GM12875 (cell line): ENCODE data around the gene MAGI2.

Experiments used
- H3K4me3 ChIP-seq: one replicate; pipeline ENCODE4 v1.5.1; 2011; ENCODE audit warnings: low read depth, low read length, control low read depth
- CTCF ChIP-seq: IDR thresholded peaks from 2 replicates; pipeline ENCODE4 v1.5.1; 2011; ENCODE audit warnings: low read depth, mild to moderate bottlenecking, control low read depth, inconsistent platforms, low read length, moderate library complexity, borderline replicate concordance; ENCODE audit not compliant: insufficient read depth

MAGI2 gene

GRCh38 chr7:79489371-79489770 is 35.9 kb upstream of the MAGI2 start:
- H3K4me3 ChIP-seq, result no peak overlapping the region
- TF ChIP-seq CTCF, result no peak

GRCh38 chr7:79478386-79478785 is 24.9 kb upstream of the MAGI2 start:
- no peak for TF ChIP-seq CTCF
- no peak overlapping the region for H3K4me3 ChIP-seq

DNA sequence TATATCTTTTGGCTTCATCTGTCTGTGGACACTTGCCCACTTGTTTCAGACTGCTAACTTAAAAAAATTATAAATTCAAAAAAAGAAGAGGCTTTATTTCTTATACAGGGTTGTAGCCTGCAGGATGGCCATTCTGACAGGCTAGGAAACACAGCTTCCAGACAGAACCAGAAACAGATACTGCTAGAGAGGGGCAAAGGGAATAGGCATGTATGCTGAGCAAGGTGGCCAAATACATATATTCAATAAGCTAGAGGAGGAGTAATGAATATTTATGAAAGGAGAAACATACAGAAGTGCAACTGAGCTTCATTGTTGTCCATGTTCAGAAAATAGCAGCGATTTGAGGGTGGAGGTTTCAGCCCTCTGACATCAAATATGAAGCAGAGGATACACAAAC is 22.0 kb upstream of the MAGI2 start:
- no peak overlapping the region for H3K4me3 ChIP-seq

DNA sequence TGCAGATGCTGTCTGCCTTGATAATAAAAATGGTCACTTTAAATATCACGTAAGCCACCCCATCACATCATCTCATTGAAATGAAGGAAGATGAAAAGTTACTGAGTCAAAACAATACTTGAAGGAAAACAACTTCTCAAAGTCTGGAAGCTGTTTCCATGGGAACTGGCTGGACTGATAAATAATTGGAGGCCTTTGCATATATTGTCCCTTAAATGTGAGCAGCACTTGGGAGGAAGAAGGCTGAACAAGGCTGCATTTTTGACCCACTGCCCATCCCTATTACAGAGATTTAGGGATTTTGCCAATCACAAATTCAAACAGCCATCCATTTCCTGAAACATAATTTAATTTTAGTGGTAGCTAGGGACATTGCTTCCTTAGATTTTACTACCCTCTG is 18.2 kb upstream of the MAGI2 start:
- no peak for TF ChIP-seq CTCF
- no peak overlapping the region for H3K4me3 ChIP-seq

More for the DNA sequence above, 22.0 kb upstream of the MAGI2 start:
- no peak for TF ChIP-seq CTCF

DNA sequence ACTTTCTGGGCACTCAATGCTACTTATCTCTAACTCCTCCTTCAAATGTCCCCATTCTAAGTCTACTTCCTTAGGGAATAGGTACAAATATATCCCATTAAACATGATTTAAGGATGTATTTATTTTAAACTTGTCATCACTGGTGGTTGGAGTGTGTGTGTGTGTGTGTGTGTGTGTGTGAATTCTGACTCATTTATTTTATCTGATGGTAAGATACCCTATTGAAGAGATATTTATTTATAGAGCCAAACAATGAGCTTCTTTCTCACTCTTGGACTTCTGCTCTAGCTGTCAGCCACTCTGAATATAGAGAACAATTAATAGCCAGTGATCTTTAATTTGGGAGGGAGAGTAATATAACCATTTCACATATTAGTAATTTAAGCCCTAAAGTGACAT is 17.8 kb upstream of the MAGI2 start:
- H3K4me3 ChIP-seq, result no peak overlapping the region
- no peak for TF ChIP-seq CTCF

DNA sequence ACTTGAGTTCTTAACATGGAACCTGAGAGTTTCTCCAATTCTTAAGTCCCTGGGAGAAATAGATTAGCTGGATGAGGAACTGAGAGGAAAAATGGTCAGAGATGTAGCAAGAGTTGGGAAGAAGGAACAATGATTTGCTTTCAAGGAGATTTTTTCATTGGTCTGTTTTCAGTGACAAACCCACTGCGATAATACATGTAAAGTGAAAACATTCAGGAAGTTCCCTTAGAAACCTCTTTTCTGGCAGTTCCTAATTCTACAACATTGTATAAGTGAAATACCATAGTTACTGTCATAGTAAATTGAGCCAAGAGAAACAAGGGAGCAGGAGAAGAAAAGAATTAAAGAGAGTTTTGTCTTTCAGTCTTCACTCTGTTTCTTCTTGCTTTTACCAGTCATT is 12.1 kb upstream of the MAGI2 start:
- no peak overlapping the region for H3K4me3 ChIP-seq
- TF ChIP-seq CTCF, result no peak

DNA sequence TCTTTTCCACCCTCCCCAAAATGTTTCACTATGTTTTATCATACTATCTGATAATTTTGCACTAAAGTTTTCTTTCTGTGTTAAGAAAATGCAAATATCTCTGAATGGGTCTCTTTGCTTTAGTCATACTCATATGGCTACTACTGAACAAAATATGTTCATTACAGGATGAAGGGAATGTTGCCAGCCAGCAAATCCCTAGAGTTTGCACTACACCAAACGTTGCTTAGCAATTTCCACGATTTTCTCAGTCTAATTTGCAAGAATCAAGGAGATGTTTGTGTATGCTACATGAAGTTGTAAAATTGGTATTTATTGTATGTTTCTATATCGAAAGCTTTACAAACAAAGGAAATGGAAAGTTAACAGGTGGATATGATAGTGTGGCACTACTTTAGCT is 10.6 kb upstream of the MAGI2 start:
- no peak for TF ChIP-seq CTCF
- no peak overlapping the region for H3K4me3 ChIP-seq
